ENCODE results near the gene PRXL2C.

GRCh38 chr9:96626912-96627311, 28.2 kb downstream of the PRXL2C start:
- no peak for TF ChIP-seq CTCF (conservative IDR thresholded peaks at IDR 0.05)
- no peak for TF ChIP-seq ZFX (IDR thresholded peaks at IDR 0.05)
